ENCODE data around the gene ISM1. TPM values are rescaled to one million over a fixed set of nuclear protein-coding genes. Genes with fewer than 3 reads are reported as not detected.

The ISM1 gene
- total RNA-seq, 1 donor from 2014 or later: 0.98 TPM

GRCh38 chr20:13289031-13289430 is 68.0 kb downstream of the ISM1 start:
- H3K27ac Mint-ChIP-seq (ENCODE audit: unreplicated experiment): no peak overlapping the region
- no peak for FAIRE-seq
- Histone ChIP-seq H3K9me3 (ENCODE audit: insufficient read depth, low read depth, low read length) (no peaks in the 10 kb centered on the region), H3K4me1 (ENCODE audit: insufficient read depth, low read length) (no peaks in the 10 kb centered on the region), H3K79me2 (ENCODE audit: insufficient read depth, low read length) (no peaks in the 10 kb centered on the region), H3K36me3 (ENCODE audit: insufficient read depth, low read length) (no peaks in the 10 kb centered on the region), H4K20me1 (ENCODE audit: insufficient read depth, low read length) (no peaks in the 10 kb centered on the region), H3K4me3 (ENCODE audit: insufficient read depth, low read depth, low read length) (no peak overlapping the region), H3K9ac (ENCODE audit: low read length) (no peak overlapping the region), H3K27me3 (ENCODE audit: insufficient read depth, low read length) (no peaks in the 10 kb centered on the region), H3K27ac (ENCODE audit: low read depth, low read length) (no peak overlapping the region), H3K4me2 (ENCODE audit: low read length) (no peak overlapping the region), H2AFZ (ENCODE audit: low read depth, low read length) (no peak overlapping the region)
- H3K4me3 Mint-ChIP-seq (ENCODE audit: unreplicated experiment): no peak overlapping the region
- TF ChIP-seq, protein P1, sequence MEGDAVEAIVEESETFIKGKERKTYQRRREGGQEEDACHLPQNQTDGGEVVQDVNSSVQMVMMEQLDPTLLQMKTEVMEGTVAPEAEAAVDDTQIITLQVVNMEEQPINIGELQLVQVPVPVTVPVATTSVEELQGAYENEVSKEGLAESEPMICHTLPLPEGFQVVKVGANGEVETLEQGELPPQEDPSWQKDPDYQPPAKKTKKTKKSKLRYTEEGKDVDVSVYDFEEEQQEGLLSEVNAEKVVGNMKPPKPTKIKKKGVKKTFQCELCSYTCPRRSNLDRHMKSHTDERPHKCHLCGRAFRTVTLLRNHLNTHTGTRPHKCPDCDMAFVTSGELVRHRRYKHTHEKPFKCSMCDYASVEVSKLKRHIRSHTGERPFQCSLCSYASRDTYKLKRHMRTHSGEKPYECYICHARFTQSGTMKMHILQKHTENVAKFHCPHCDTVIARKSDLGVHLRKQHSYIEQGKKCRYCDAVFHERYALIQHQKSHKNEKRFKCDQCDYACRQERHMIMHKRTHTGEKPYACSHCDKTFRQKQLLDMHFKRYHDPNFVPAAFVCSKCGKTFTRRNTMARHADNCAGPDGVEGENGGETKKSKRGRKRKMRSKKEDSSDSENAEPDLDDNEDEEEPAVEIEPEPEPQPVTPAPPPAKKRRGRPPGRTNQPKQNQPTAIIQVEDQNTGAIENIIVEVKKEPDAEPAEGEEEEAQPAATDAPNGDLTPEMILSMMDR (IDR thresholded peaks at IDR 0.05; ENCODE audit: insufficient read depth, low read depth, low read length): no peak
- no peaks in the 10 kb centered on the region for H3K36me3 Mint-ChIP-seq (ENCODE audit: low read depth, unreplicated experiment)
- no peak for DNase-seq (ENCODE audit: low read depth)
- H3K27me3 Mint-ChIP-seq (ENCODE audit: low read depth, unreplicated experiment): peaks cover 12% of the 10 kb centered on the region
- H3K4me1 Mint-ChIP-seq (ENCODE audit: low read depth, unreplicated experiment): no peaks in the 10 kb centered on the region
- H3K9me3 Mint-ChIP-seq (ENCODE audit: unreplicated experiment): peaks cover 1% of the 10 kb centered on the region

- no peaks in the 10 kb centered on the region for H3K36me3 ChIP-seq (ENCODE audit: insufficient read depth, low read length)
- Mint-ChIP-seq H3K4me3 (ENCODE audit: unreplicated experiment) (no peak overlapping the region), H3K27me3 (ENCODE audit: low read depth, unreplicated experiment) (peaks cover 18% of the 10 kb centered on the region), H3K27ac (ENCODE audit: unreplicated experiment) (no peak overlapping the region), H3K4me1 (ENCODE audit: low read depth, unreplicated experiment) (no peaks in the 10 kb centered on the region), H3K9me3 (ENCODE audit: unreplicated experiment) (peaks cover 1% of the 10 kb centered on the region), H3K36me3 (ENCODE audit: low read depth, unreplicated experiment) (no peaks in the 10 kb centered on the region)
- H3K4me1 ChIP-seq (ENCODE audit: insufficient read depth, low read length): no peaks in the 10 kb centered on the region
- no peak overlapping the region for H3K4me3 ChIP-seq (ENCODE audit: insufficient read depth, low read depth, low read length)
- no peak for FAIRE-seq
- no peak overlapping the region for H2AFZ ChIP-seq (ENCODE audit: low read depth, low read length)
- H3K27ac ChIP-seq (ENCODE audit: low read depth, low read length): no peak overlapping the region
- no peak for TF ChIP-seq EZH2 (IDR thresholded peaks at IDR 0.05; ENCODE audit: insufficient read depth, low read length)
- TF ChIP-seq, protein P1 (IDR thresholded peaks at IDR 0.05; ENCODE audit: insufficient read depth, low read depth, low read length): no peak
- no peak overlapping the region for H3K9ac ChIP-seq (ENCODE audit: low read length)
- H3K27me3 ChIP-seq (ENCODE audit: insufficient read depth, low read length): no peaks in the 10 kb centered on the region
- DNase-seq (ENCODE audit: low read depth): no peak
- H3K79me2 ChIP-seq (ENCODE audit: insufficient read depth, low read length): no peaks in the 10 kb centered on the region
- no peaks in the 10 kb centered on the region for H4K20me1 ChIP-seq (ENCODE audit: insufficient read depth, low read length)
- H3K9me3 ChIP-seq (ENCODE audit: insufficient read depth, low read depth, low read length): no peaks in the 10 kb centered on the region
- H3K4me2 ChIP-seq (ENCODE audit: low read length): no peak overlapping the region
These were observed 69.7 kb downstream of the ISM1 start for GRCh38 chr20:13290724-13291123.

DNA sequence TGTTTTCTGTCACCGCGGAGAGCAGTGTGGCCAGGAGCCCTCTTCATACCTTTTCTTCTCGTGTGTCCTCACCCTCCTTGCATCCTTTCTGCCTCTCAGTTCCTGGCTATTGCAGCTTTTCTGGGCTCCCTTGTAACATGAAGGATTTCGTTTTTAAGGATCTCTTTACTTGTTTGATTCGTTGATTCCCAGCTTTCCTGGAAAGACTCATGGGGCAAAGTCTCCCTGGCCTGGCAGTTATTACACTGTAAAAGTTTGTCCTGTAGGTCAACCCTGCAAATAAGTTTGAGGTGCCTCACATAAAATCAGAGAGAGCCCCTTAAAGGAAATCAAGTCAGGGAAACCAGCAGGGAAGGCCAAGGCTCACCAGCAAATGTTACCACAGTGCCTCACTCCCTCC is 70.1 kb downstream of the ISM1 start:
- no peaks in the 10 kb centered on the region for H4K20me1 ChIP-seq (ENCODE audit: insufficient read depth, low read length)
- no peak overlapping the region for H2AFZ ChIP-seq (ENCODE audit: low read depth, low read length)
- no peak overlapping the region for H3K4me3 ChIP-seq (ENCODE audit: insufficient read depth, low read depth, low read length)
- H3K9ac ChIP-seq (ENCODE audit: low read length): no peak overlapping the region
- H3K4me1 ChIP-seq (ENCODE audit: insufficient read depth, low read length): no peaks in the 10 kb centered on the region
- Mint-ChIP-seq H3K36me3 (ENCODE audit: low read depth, unreplicated experiment) (no peaks in the 10 kb centered on the region), H3K27me3 (ENCODE audit: low read depth, unreplicated experiment) (peaks cover 18% of the 10 kb centered on the region), H3K4me3 (ENCODE audit: unreplicated experiment) (no peak overlapping the region), H3K9me3 (ENCODE audit: unreplicated experiment) (peaks cover 1% of the 10 kb centered on the region), H3K4me1 (ENCODE audit: low read depth, unreplicated experiment) (no peaks in the 10 kb centered on the region), H3K27ac (ENCODE audit: unreplicated experiment) (no peak overlapping the region)
- TF ChIP-seq EZH2 (IDR thresholded peaks at IDR 0.05; ENCODE audit: insufficient read depth, low read length): no peak
- TF ChIP-seq, protein P1 (IDR thresholded peaks at IDR 0.05; ENCODE audit: insufficient read depth, low read depth, low read length): no peak
- no peak overlapping the region for H3K27ac ChIP-seq (ENCODE audit: low read depth, low read length)
- H3K27me3 ChIP-seq (ENCODE audit: insufficient read depth, low read length): no peaks in the 10 kb centered on the region
- no peak for DNase-seq (ENCODE audit: low read depth)
- H3K4me2 ChIP-seq (ENCODE audit: low read length): no peak overlapping the region
- no peak for FAIRE-seq
- H3K9me3 ChIP-seq (ENCODE audit: insufficient read depth, low read depth, low read length): no peaks in the 10 kb centered on the region
- no peaks in the 10 kb centered on the region for H3K36me3 ChIP-seq (ENCODE audit: insufficient read depth, low read length)
- no peaks in the 10 kb centered on the region for H3K79me2 ChIP-seq (ENCODE audit: insufficient read depth, low read length)
